ENCODE results near the gene GALNT13. TPM values are rescaled to one million over a fixed set of nuclear protein-coding genes. Genes with fewer than 3 reads are reported as not detected.

The GALNT13 gene
- total RNA-seq, 1 donor from 2014 or later, result not detected

DNA sequence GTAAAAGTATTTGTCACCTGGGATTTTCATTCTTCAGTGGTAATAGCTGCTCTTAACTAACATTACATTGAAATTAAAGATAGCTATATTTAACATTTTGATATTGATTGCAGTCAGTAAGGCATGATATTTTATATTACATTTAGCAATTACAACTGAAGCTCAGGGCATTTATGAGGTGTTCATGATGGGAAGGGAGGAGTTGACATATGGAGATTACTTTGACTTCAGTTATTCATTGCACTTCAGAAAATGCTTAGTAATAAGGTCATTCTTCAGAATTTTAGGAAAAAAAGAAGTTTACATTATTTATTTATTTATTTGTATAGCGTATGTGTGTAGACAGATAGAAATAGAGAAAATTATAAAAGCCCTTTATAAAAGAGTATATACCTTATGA is 352.0 kb downstream of the GALNT13 start:
- Mint-ChIP-seq H3K36me3 (ENCODE audit: low read depth) (no peaks in the 10 kb centered on the region), H3K27ac (no peak overlapping the region), H3K4me1 (no peaks in the 10 kb centered on the region), H3K4me3 (no peak overlapping the region), H3K27me3 (no peaks in the 10 kb centered on the region), H3K9me3 (no peaks in the 10 kb centered on the region)
- TF ChIP-seq, protein P1, sequence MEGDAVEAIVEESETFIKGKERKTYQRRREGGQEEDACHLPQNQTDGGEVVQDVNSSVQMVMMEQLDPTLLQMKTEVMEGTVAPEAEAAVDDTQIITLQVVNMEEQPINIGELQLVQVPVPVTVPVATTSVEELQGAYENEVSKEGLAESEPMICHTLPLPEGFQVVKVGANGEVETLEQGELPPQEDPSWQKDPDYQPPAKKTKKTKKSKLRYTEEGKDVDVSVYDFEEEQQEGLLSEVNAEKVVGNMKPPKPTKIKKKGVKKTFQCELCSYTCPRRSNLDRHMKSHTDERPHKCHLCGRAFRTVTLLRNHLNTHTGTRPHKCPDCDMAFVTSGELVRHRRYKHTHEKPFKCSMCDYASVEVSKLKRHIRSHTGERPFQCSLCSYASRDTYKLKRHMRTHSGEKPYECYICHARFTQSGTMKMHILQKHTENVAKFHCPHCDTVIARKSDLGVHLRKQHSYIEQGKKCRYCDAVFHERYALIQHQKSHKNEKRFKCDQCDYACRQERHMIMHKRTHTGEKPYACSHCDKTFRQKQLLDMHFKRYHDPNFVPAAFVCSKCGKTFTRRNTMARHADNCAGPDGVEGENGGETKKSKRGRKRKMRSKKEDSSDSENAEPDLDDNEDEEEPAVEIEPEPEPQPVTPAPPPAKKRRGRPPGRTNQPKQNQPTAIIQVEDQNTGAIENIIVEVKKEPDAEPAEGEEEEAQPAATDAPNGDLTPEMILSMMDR (IDR thresholded peaks at IDR 0.05), result no peak
- ChIA-PET CTCF (no interaction called here), POLR2A (no interaction called here)
- DNase-seq, result no peak
- intact Hi-C loops (cut with micrococcal nuclease), result no loop called here
- ATAC-seq (ENCODE audit: low read depth), result no peak

DNA sequence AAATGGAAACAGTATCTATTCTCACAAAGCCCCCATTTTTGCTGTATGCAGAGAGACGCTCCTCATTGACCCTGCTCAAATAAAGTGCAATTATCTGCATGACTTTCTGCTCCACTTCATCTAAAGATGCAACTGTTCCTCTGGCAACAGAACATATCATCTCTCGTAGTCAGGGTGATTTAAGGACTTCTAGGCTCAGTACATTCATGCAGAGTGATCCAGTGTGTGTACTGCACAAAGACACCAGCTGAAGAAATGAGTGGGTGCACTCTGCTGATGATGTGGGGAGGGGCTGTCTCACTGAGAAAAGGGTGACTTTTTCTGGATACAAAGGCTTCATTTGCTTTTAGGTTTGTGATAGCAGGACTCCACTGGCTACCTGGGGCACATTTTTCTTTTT is 355.2 kb downstream of the GALNT13 start:
- H3K4me1 Mint-ChIP-seq, result no peaks in the 10 kb centered on the region
- CTCF ChIA-PET, result no interaction called here
- ATAC-seq (ENCODE audit: low read depth), result no peak
- TF ChIP-seq, protein P1 (IDR thresholded peaks at IDR 0.05), result no peak
- no peak overlapping the region for H3K4me3 Mint-ChIP-seq
- no peaks in the 10 kb centered on the region for H3K27me3 Mint-ChIP-seq
- no peak overlapping the region for H3K27ac Mint-ChIP-seq
- POLR2A ChIA-PET, result no interaction called here
- no peak for DNase-seq
- no peaks in the 10 kb centered on the region for H3K9me3 Mint-ChIP-seq
- no peaks in the 10 kb centered on the region for H3K36me3 Mint-ChIP-seq (ENCODE audit: low read depth)
- intact Hi-C loops (cut with micrococcal nuclease), result no loop called here

DNA sequence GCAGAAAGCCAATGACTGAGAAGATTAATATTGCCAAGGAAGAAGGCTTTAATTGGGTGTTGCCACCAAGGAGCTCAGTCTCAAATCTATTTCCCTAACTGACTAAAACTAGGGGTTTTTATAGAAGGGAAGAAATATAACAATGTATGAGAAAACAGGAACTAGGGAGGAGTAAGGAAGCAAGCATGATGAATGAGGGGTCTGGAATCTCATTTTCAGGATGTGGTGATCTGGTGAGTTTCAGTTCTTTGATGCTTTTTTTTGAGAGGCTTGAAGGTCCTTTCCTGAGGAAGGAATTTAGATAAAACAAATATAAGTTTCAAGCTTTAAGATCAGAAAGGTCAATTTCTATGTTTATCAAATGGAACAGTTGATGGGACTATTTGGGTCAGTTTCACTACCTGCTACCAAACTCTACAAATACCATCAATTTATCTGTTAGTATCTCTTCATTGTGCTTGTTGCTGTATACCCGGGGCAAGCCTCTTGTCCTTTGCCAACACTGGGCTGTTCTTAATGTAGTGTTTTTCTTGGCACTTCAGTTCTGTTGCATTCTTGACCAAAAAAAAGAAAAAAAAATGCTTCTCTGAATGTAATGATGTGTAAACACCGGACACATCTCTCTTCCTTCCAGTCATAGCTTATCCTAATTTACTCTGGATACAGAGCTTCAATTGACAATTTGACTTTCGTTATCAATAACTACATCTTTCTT is 357.0 kb downstream of the GALNT13 start:
- Mint-ChIP-seq H3K4me3 (no peak overlapping the region), H3K9me3 (no peaks in the 10 kb centered on the region), H3K4me1 (no peaks in the 10 kb centered on the region), H3K36me3 (ENCODE audit: low read depth) (no peaks in the 10 kb centered on the region), H3K27ac (no peak overlapping the region), H3K27me3 (no peaks in the 10 kb centered on the region)
- DNase-seq (no peak), ATAC-seq (ENCODE audit: low read depth) (no peak)
- TF ChIP-seq, protein P1 (IDR thresholded peaks at IDR 0.05), result no peak
- CTCF ChIA-PET, result no interaction called here
- intact Hi-C loops (cut with micrococcal nuclease), result no loop called here
- POLR2A ChIA-PET, result no interaction called here

DNA sequence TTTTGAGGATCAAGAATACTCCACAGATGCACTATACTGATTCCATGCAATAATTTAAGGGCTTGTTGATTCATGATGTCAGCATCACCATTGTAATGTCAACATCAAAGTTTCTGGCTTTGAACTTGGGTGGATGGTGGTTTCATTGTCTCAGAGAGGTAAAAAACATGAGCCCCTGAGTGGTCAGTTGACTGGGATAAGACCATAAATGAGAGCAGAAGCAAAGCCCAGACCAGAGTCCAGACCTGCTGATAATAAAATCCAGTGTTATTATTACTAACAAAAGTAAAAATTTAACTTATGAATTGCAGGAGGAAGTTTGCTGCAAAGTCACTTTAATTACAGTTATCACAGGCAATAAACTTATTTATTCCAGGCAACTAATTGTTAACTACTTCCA is 358.2 kb downstream of the GALNT13 start:
- POLR2A ChIA-PET, result no interaction called here

DNA sequence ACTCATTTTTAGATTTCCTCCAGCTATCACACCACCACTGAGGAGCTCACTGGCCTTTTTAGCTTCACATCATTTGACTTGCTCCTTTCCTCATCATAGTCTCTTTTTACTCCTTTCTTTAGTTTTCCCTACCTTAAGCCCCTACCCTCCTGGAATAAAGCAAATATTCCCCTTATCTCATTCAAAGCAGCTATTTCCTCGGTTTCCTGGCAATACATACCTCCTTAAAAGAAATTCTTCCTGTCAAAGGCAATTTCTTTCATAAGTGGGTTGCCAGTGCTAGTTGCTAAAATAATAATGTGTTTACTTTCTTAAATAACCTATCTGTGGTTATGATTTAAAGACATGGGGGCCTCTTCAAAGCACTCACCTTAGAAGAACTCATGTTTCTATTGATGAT is 359.3 kb downstream of the GALNT13 start:
- POLR2A ChIA-PET, result no interaction called here
- ATAC-seq (ENCODE audit: low read depth), result no peak

More for the DNA sequence above, 358.2 kb downstream of the GALNT13 start:
- intact Hi-C loops (cut with micrococcal nuclease), result no loop called here
- Mint-ChIP-seq H3K9me3 (peaks cover 2% of the 10 kb centered on the region), H3K36me3 (ENCODE audit: low read depth) (no peaks in the 10 kb centered on the region), H3K27ac (no peak overlapping the region), H3K4me3 (no peak overlapping the region), H3K27me3 (no peaks in the 10 kb centered on the region), H3K4me1 (no peaks in the 10 kb centered on the region)
- no peak for ATAC-seq (ENCODE audit: low read depth)
- no peak for DNase-seq
- CTCF ChIA-PET, result no interaction called here
- TF ChIP-seq, protein P1 (IDR thresholded peaks at IDR 0.05), result no peak

More for the DNA sequence above, 359.3 kb downstream of the GALNT13 start:
- no peak for DNase-seq
- Mint-ChIP-seq H3K4me1 (no peaks in the 10 kb centered on the region), H3K9me3 (peaks cover 2% of the 10 kb centered on the region), H3K36me3 (ENCODE audit: low read depth) (no peaks in the 10 kb centered on the region), H3K27me3 (no peaks in the 10 kb centered on the region), H3K27ac (no peak overlapping the region), H3K4me3 (no peak overlapping the region)
- intact Hi-C loops (cut with micrococcal nuclease), result no loop called here
- TF ChIP-seq, protein P1 (IDR thresholded peaks at IDR 0.05), result no peak
- CTCF ChIA-PET, result no interaction called here

Measured in activated B cell treated with CpG ODN at 0.5 μM for 24 hours (primary cell).